GM12864 (cell line): Measurements from ENCODE around the gene ARHGEF38.

ENCODE experiments used
- DNase-seq: peaks from one replicate; pipeline ENCODE4 v3.0.0-alpha.2; 2011; ENCODE audit warnings: low read depth
- H3K4me3 ChIP-seq: 2 replicates; pipeline ENCODE4 v1.5.1; 2011; ENCODE audit warnings: mild to moderate bottlenecking, low read depth, low read length, control low read depth
- TF ChIP-seq, protein P1 (sequence below): IDR thresholded peaks from 2 replicates; pipeline ENCODE4 v1.5.1; 2011; ENCODE audit warnings: low read depth, mild to moderate bottlenecking, moderate library complexity, low read length, control low read depth, inconsistent platforms; ENCODE audit errors: missing control alignments

Gene ARHGEF38

DNA sequence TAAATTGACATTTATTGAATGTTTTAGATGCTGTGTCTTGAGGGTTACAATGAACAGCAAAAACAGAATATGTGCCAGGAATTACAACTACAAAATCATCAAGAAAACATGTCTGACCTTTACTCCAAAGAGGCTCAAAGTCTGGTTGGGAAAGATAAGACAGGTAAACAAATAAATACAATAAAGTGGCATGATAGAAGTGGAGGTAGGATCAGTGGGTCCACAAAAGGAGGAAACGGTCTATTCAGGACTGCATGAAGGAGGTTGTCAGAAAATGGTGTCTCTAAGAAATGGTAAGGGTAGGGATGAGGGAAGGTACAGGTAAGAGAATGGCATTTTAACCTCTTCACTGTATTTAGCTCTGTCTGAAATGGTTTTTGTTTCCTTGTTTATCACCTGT lies 3.8 kb downstream of the ARHGEF38 start:
- DNase-seq: no peak
- no peak overlapping the region for H3K4me3 ChIP-seq
- TF ChIP-seq, protein P1, sequence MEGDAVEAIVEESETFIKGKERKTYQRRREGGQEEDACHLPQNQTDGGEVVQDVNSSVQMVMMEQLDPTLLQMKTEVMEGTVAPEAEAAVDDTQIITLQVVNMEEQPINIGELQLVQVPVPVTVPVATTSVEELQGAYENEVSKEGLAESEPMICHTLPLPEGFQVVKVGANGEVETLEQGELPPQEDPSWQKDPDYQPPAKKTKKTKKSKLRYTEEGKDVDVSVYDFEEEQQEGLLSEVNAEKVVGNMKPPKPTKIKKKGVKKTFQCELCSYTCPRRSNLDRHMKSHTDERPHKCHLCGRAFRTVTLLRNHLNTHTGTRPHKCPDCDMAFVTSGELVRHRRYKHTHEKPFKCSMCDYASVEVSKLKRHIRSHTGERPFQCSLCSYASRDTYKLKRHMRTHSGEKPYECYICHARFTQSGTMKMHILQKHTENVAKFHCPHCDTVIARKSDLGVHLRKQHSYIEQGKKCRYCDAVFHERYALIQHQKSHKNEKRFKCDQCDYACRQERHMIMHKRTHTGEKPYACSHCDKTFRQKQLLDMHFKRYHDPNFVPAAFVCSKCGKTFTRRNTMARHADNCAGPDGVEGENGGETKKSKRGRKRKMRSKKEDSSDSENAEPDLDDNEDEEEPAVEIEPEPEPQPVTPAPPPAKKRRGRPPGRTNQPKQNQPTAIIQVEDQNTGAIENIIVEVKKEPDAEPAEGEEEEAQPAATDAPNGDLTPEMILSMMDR: no peak

DNA sequence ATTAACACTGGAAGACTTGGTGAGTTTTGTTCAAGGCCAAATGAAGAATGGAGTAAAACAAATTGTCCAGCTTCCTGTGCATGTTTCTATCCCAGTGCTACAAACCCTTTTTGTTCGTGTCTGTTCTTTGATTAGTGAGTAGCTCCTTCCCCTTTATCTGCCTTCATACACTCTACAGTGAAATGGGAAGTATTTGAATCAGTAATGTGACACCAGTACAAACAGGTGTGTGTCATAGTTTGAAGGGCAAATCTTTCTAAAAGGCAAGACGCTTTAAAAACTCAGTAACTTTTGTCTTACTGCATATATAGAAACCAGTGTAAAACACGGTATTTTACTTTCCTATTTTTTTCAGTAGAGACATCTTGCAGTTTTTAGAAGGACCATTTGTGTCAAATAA lies 5.9 kb downstream of the ARHGEF38 start:
- TF ChIP-seq, protein P1: no peak
- DNase-seq: no peak
- H3K4me3 ChIP-seq: no peak overlapping the region

DNA sequence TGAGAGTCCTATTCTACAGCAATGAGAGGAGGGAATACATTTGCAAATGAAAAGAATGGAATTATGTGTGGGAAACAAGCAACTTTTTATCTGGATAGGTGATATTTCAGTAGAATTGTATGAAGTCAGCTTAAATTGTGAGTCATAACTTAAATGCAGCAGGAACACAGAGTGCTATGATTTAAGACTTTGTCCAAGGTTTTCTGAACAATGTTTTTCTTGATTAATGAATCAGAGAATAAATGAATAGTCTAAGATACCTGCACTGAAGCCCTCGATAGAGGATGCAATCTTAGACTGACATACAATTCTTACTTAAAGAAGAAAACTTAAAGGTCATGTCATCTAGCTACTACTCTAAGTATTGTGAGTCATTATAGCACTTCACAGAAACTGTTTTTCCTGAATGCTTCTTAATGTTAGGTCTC lies 8.0 kb downstream of the ARHGEF38 start:
- TF ChIP-seq, protein P1: no peak
- no peak overlapping the region for H3K4me3 ChIP-seq
- no peak for DNase-seq

DNA sequence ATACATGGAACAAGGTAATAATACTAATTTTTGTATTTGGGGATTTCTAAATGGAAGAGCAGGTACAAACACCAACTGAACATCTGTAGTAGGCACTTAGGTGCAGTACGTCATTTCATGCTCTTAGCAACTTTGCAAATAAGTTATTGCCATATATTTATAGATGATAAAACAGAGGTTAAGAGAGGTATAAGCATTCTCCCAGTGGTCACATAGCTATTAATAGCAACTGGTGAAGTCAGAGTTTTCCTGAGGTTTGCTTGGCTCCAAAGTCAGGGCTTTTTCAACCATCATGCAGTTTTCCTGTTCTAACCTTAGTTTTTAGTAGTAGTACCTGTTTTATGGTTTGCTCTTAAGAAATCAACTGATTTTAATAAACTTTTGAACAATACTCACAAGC lies 10.9 kb downstream of the ARHGEF38 start:
- H3K4me3 ChIP-seq: no peak overlapping the region
- TF ChIP-seq, protein P1: no peak
- no peak for DNase-seq

DNA sequence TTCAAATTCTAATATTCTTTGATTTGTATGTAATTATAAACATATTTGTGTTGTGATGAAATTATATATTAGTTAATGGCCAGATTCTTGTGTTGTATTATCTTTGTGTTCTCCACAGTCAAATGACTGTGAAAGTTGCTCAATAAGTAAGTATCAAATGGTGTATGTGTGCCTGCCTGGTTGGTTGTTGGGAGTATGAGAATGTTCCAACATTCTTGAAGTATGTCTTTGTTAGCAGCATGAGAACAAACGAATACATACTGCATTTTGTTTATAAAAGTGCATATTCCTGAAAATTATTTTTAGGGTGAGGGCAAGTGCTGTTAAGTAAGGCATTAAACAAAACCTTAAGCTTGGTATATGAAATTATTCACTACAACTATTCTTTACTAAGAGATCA lies 16.2 kb downstream of the ARHGEF38 start:
- TF ChIP-seq, protein P1: no peak
- no peak for DNase-seq
- H3K4me3 ChIP-seq: no peak overlapping the region

DNA sequence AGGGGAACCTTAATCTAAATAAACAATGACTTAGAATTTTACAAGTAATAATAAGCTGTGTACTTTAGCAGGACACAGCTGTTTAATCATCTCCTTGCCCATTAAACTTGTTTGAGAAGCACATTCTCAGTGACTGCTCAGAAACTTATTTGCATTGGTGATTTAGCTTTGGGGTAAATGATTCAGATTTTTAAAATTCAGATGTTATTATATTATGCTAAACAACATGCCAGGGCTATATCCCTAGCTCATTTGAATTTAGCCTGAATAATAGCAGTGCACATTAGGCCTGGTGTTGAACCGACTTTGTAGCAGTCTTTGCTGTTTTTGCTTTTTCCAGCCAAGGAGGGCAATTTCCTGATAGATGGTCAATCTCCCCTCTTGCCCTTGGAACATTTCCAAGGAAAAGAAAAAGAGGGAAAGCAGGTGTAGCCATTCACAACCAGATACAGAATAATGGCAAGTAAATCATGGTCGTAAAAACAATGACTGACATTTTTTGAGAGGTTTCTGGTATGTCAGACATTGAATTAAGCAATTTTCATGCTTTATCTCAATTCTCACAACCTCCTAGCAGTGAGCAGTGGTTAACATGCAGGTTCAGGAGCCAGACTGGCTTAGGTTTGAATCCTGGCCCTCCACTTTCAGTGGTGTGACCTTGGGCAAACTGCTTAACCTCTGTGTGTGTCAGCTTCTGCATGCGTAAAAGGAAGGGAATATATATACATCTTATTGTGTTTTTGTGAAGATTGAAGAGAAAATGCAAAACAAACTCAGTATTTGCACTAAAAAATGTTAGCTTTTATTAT lies 16.8 kb downstream of the ARHGEF38 start:
- TF ChIP-seq, protein P1: no peak
- DNase-seq: no peak
- H3K4me3 ChIP-seq: no peak overlapping the region

DNA sequence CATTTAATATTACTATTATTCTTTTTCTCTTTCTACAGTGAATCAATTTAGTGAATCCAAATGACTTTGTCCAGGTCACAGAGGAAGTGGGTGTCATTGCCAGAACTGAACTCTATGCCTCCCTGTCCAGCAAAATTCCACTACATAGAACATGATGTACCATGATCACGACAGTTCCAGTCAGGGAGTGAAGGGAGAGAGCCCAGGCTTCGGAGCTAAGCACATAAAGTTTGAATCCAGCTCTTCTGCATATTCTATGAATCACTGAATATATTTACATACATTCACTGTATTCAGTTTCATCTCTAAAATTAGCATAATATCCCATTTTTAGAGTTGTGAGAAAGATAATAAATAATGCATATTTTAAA lies 17.4 kb downstream of the ARHGEF38 start:
- TF ChIP-seq, protein P1: no peak
- no peak for DNase-seq
- no peak overlapping the region for H3K4me3 ChIP-seq
